Activated B cell treated with CpG ODN at 0.5 μM for 24 hours (primary cell): ENCODE measurements around the gene CERT1. TPM values are rescaled to one million over a fixed set of nuclear protein-coding genes. Genes with fewer than 3 reads are reported as not detected.

Experiments used
- ATAC-seq: fragments of 200-7000 bp; cut with Tn5 transposase; one replicate; pipeline ENCODE4 v1.10.0; 2021; ENCODE audit warnings: low read depth, mild to moderate bottlenecking, moderate library complexity
- CTCF ChIA-PET: fragments of 350-600 bp; sonication (Branson Sonifier 250); formaldehyde crosslinking; loops from one replicate; lab custom pipeline; 2021; ENCODE audit warnings: antibody characterized with exemption; lab: Charles Lee
- POLR2A ChIA-PET: fragments of 350-600 bp; sonication (Branson Sonifier 250); formaldehyde crosslinking; loops from one replicate; lab custom pipeline; 2021; ENCODE audit warnings: antibody characterized with exemption; lab: Charles Lee
- DNase-seq: peaks from one replicate; pipeline ENCODE4 v3.0.0; 2022
- H3K27ac Mint-ChIP-seq: one replicate; pipeline ENCODE4 v1.8.0; 2020; ENCODE audit warnings: mixed read lengths
- H3K27me3 Mint-ChIP-seq: one replicate; pipeline ENCODE4 v1.8.0; 2021; ENCODE audit warnings: mixed read lengths
- H3K36me3 Mint-ChIP-seq: one replicate; pipeline ENCODE4 v1.8.0; 2021; ENCODE audit warnings: low read depth, mixed read lengths
- H3K4me1 Mint-ChIP-seq: one replicate; pipeline ENCODE4 v1.8.0; 2021; ENCODE audit warnings: mixed read lengths
- H3K4me3 Mint-ChIP-seq: one replicate; pipeline ENCODE4 v1.8.0; 2020; ENCODE audit warnings: mild to moderate bottlenecking, mixed read lengths
- H3K9me3 Mint-ChIP-seq: one replicate; pipeline ENCODE4 v1.8.0; 2020; ENCODE audit warnings: mixed read lengths
- intact Hi-C: fragments of 100-400 bp; cut with micrococcal nuclease; formaldehyde crosslinking; loops from one replicate; pipeline ENCODE4 v1.15.1; 2024
- total RNA-seq: library from RNA; stranded (reverse); gene quantifications from 2 replicates; pipeline ENCODE4 v1.2.3, GENCODE V29; 2022
- TF ChIP-seq, protein P1 (sequence below): fragments of 200-600 bp; IDR thresholded peaks from one replicate; pipeline ENCODE4 v1.8.0; 2022; ENCODE audit warnings: antibody characterized with exemption, mild to moderate bottlenecking

CERT1 gene
- total RNA-seq, 1 donor from 2014 or later: 49.5 TPM

DNA sequence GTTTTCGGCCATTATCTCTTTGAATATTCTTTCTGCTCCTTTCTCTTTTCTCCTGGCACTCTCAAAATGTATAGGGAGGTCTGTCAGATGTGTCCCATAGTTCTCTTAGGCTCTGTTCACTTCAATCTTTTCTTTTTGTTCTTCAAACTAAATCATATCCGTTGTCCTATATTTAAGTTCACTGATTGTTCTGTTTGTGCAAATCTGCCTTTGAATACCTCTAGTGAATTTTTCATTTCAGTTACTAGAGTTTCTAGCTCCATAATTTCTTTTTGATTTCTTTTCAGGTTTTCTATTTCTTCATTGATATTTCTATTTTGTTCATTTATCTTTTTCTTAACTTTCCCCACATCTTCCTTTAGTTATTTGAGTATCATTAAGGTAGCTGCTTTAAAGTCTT lies 65.4 kb downstream of the CERT1 start:
- ATAC-seq: no peak
- peaks cover 71% of the 10 kb centered on the region for H3K36me3 Mint-ChIP-seq
- peaks cover 29% of the 10 kb centered on the region for H3K9me3 Mint-ChIP-seq
- CTCF ChIA-PET: no interaction called here
- H3K4me1 Mint-ChIP-seq: no peaks in the 10 kb centered on the region
- H3K27me3 Mint-ChIP-seq: no peaks in the 10 kb centered on the region
- TF ChIP-seq, protein P1, sequence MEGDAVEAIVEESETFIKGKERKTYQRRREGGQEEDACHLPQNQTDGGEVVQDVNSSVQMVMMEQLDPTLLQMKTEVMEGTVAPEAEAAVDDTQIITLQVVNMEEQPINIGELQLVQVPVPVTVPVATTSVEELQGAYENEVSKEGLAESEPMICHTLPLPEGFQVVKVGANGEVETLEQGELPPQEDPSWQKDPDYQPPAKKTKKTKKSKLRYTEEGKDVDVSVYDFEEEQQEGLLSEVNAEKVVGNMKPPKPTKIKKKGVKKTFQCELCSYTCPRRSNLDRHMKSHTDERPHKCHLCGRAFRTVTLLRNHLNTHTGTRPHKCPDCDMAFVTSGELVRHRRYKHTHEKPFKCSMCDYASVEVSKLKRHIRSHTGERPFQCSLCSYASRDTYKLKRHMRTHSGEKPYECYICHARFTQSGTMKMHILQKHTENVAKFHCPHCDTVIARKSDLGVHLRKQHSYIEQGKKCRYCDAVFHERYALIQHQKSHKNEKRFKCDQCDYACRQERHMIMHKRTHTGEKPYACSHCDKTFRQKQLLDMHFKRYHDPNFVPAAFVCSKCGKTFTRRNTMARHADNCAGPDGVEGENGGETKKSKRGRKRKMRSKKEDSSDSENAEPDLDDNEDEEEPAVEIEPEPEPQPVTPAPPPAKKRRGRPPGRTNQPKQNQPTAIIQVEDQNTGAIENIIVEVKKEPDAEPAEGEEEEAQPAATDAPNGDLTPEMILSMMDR: no peak
- H3K4me3 Mint-ChIP-seq: no peak overlapping the region
- intact Hi-C loops: no loop called here
- no peak for DNase-seq
- POLR2A ChIA-PET: no interaction called here
- no peak overlapping the region for H3K27ac Mint-ChIP-seq

DNA sequence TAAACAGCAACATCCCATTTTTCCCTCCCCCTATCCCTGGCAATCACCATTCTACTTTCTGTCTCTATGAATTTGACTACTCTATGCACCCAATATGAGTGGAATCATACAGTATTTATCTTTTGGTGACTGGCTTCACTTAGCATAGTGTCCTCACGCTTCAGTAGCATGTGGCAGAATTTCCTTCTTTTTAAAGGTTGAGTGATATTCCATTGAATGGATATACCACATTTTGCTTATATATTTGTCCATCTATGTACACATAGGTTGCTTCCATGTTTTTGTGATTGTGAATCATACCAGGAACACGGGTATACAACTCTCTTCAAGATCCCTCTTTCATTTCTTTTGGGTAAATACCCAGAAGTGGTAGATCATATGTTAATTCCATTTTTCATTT lies 69.9 kb downstream of the CERT1 start:
- no peak overlapping the region for H3K4me3 Mint-ChIP-seq
- no peak overlapping the region for H3K27ac Mint-ChIP-seq
- H3K4me1 Mint-ChIP-seq: peaks cover 9% of the 10 kb centered on the region
- intact Hi-C loops: no loop called here
- TF ChIP-seq, protein P1: no peak
- no peak for DNase-seq
- ChIA-PET CTCF (no interaction called here), POLR2A (no interaction called here)
- H3K27me3 Mint-ChIP-seq: no peaks in the 10 kb centered on the region
- peaks cover 39% of the 10 kb centered on the region for H3K36me3 Mint-ChIP-seq
- ATAC-seq: no peak
- peaks cover 21% of the 10 kb centered on the region for H3K9me3 Mint-ChIP-seq

DNA sequence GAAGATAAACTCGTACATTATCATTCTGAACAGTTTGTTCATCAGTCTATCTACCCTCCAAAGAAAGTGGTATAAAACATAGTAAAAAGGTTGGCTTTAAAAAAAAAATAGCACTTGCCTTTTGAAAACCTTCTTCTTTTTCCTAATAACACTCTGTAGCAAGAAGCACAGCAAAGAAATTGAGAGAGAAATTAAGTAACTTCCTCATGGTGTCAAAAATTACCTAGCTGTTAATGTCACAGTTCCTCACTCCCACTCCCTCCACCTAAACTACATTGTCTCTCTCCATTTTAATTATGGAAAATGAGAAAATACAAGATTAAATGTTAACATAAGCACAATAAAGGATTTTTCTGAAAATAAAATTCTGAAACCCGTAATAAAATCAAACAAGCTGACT lies 72.2 kb downstream of the CERT1 start:
- ChIA-PET POLR2A (no interaction called here), CTCF (no interaction called here)
- peaks cover 33% of the 10 kb centered on the region for H3K36me3 Mint-ChIP-seq
- no peak overlapping the region for H3K27ac Mint-ChIP-seq
- H3K27me3 Mint-ChIP-seq: no peaks in the 10 kb centered on the region
- DNase-seq (no peak), ATAC-seq (no peak)
- peaks cover 9% of the 10 kb centered on the region for H3K4me1 Mint-ChIP-seq
- intact Hi-C loops: no loop called here
- TF ChIP-seq, protein P1: no peak
- peaks cover 12% of the 10 kb centered on the region for H3K9me3 Mint-ChIP-seq
- H3K4me3 Mint-ChIP-seq: no peak overlapping the region

DNA sequence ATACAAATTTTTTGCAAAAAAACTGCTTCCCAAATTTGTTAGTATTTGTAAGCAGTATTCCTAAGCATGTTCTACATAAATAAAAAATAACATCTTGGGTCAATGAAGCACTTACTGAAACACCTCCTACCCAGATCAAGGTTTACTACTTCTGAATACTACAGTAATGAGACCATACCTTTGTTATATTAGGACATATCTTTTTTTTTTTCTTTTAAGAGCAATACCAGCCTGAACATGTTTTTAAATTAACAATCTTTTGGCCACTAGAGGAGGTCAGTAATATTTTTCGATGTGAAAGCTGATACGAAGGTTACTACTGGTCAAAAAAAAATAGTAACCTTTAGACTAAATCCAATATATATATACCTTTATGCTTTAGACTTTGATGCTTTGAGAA lies 72.7 kb downstream of the CERT1 start:
- POLR2A ChIA-PET: no interaction called here
- H3K9me3 Mint-ChIP-seq: peaks cover 11% of the 10 kb centered on the region
- H3K4me1 Mint-ChIP-seq: peaks cover 9% of the 10 kb centered on the region
- no peaks in the 10 kb centered on the region for H3K27me3 Mint-ChIP-seq
- intact Hi-C loops: no loop called here
- TF ChIP-seq, protein P1: no peak
- DNase-seq (no peak), ATAC-seq (no peak)
- CTCF ChIA-PET: no interaction called here
- H3K27ac Mint-ChIP-seq: no peak overlapping the region
- H3K4me3 Mint-ChIP-seq: no peak overlapping the region
- peaks cover 35% of the 10 kb centered on the region for H3K36me3 Mint-ChIP-seq

DNA sequence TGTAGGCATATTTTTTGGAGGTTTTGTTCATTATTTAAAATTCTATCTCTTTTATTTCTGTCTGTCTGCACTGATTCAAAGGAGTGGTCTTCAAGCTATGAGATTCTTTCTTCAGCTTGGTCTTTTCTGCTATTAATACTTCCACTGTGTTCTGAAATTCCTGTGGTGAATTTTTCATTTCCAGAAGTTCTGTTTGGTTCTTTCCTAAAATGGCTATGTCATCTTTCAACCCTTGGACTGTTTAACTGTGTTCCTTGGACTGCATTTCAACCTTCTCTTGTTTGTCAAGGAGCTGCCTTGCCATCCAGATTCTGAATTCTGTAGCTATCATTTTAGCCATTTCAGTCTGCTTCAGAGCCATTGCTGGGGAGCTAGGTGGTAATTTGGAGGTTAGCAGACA lies 76.3 kb downstream of the CERT1 start:
- H3K36me3 Mint-ChIP-seq: peaks cover 20% of the 10 kb centered on the region
- H3K27ac Mint-ChIP-seq: no peak overlapping the region
- H3K9me3 Mint-ChIP-seq: no peaks in the 10 kb centered on the region
- intact Hi-C loops: no loop called here
- CTCF ChIA-PET: no interaction called here
- DNase-seq (no peak), ATAC-seq (no peak)
- peaks cover 9% of the 10 kb centered on the region for H3K4me1 Mint-ChIP-seq
- TF ChIP-seq, protein P1: no peak
- H3K4me3 Mint-ChIP-seq: no peak overlapping the region
- H3K27me3 Mint-ChIP-seq: no peaks in the 10 kb centered on the region
- POLR2A ChIA-PET: no interaction called here
